AG09309 (cell line): Measurements from ENCODE around the gene GALNT14.

Source experiments
- DNase-seq: peaks from one replicate; pipeline ENCODE4 v3.0.0-alpha.2; 2010; ENCODE audit warnings: low read depth
- H3K4me3 ChIP-seq: 2 replicates; pipeline ENCODE4 v1.5.1; 2011; ENCODE audit warnings: mild to moderate bottlenecking, low read depth, low read length, moderate library complexity; ENCODE audit not compliant: control insufficient read depth
- CTCF ChIP-seq: IDR thresholded peaks from 2 replicates; pipeline ENCODE4 v1.5.1; 2011; ENCODE audit warnings: mild to moderate bottlenecking, low read depth, low read length, inconsistent platforms; ENCODE audit not compliant: insufficient read depth, control insufficient read depth; ENCODE audit errors: missing control alignments

The GALNT14 gene

GRCh38 chr2:30865243-30865642 lies 273.0 kb downstream of the GALNT14 start:
- DNase-seq, result no peak
- no peak for TF ChIP-seq CTCF
- no peak overlapping the region for H3K4me3 ChIP-seq

DNA sequence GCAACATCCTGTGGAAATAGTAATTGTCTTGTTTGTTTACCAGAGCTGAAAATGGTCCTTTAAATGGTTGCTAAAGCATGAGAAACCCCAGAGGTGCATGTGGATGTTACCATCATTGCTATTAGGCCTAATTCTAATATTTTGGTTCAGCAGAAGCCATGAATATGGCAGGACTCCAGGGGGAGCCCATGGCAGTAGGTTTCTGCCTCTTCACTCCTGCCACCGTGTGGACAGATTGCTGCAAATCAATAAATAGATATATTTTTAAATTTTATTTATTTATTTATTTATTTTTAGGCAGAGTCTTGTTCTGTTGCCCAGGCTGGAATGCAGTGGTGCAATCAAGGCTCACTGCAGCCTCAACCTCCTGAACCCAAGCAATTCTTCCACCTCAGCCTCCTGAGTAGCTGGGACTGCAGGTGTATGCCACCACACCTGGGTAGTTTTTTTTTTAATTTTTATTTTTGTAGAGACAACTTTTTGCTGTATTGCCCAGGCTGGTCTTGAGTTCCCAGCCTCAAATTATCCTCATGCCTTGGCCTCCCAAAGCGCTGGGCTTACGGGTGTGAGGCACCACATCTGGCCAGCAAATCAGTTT lies 276.1 kb downstream of the GALNT14 start:
- H3K4me3 ChIP-seq, result no peak overlapping the region
- DNase-seq, result peak; percentile 52
- TF ChIP-seq CTCF, result peak; percentile 77

GRCh38 chr2:30860726-30861125 lies 277.5 kb downstream of the GALNT14 start:
- no peak overlapping the region for H3K4me3 ChIP-seq
- DNase-seq, result no peak
- TF ChIP-seq CTCF, result no peak
